Tibial nerve (tissue), 4 donors: Measurements from ENCODE around the gene LRBA.

ENCODE experiments used
- EP300 ChIP-seq, 2 donors: sonication (generic); formaldehyde crosslinking; IDR thresholded peaks; one replicate each; pipeline ENCODE4 v1.6.1; 2017; ENCODE audit warnings: antibody characterized with exemption in 2 of 2, mild to moderate bottlenecking in 1 of 2
- TF ChIP-seq, protein P1 (sequence below), 5 experiments: fragments of 200-600 bp in 3 of 5; fragments of 450-650 bp in 2 of 5; sonication (generic) in 3 of 5; IDR thresholded peaks; one replicate each; pipeline ENCODE4 v1.5.1; 2016 to 2019; ENCODE audit warnings: antibody characterized with exemption in 5 of 5, mild to moderate bottlenecking in 3 of 5, moderate library complexity in 2 of 5

DNA sequence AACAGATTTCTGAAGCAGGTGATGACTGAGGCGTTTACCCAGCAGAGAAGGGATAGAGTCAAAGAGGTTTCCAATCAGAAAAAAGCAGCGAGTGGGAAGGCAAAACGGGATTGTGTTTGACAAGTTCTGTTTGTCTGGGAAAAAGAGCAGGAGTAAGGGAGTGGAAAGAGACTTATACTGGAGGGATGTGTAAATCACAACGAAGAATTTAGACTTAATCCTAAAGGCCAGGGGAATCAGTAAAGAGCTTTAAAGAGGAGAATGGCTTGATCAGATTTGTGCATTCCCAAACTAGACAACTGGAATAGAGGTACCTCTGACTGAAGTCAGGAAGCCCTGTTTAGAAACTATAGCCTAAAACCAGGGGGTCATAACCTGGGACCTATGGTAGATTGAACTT is 31.5 kb upstream of the LRBA start:
- TF ChIP-seq EP300 (IDR thresholded peaks at IDR 0.05), result no peak
- TF ChIP-seq, protein P1, sequence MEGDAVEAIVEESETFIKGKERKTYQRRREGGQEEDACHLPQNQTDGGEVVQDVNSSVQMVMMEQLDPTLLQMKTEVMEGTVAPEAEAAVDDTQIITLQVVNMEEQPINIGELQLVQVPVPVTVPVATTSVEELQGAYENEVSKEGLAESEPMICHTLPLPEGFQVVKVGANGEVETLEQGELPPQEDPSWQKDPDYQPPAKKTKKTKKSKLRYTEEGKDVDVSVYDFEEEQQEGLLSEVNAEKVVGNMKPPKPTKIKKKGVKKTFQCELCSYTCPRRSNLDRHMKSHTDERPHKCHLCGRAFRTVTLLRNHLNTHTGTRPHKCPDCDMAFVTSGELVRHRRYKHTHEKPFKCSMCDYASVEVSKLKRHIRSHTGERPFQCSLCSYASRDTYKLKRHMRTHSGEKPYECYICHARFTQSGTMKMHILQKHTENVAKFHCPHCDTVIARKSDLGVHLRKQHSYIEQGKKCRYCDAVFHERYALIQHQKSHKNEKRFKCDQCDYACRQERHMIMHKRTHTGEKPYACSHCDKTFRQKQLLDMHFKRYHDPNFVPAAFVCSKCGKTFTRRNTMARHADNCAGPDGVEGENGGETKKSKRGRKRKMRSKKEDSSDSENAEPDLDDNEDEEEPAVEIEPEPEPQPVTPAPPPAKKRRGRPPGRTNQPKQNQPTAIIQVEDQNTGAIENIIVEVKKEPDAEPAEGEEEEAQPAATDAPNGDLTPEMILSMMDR (IDR thresholded peaks at IDR 0.05), result no peak
